H9 (cell line): ENCODE results near the gene SLC9A6. TPM values are rescaled to one million over a fixed set of nuclear protein-coding genes. Genes with fewer than 3 reads are reported as not detected.

Experiments
- DNase-seq: peaks from one replicate; pipeline ENCODE4 v3.0.0-alpha.2; 2017
- H2AFZ ChIP-seq: one replicate; pipeline ENCODE4 v1.6.1; 2013; ENCODE audit warnings: mild to moderate bottlenecking, low read length, control low read depth, moderate library complexity
- H2AK5ac ChIP-seq: 2 replicates; pipeline ENCODE4 v1.6.1; 2013; ENCODE audit warnings: low read length, control low read depth, mixed read lengths; ENCODE audit not compliant: insufficient read length
- H2BK120ac ChIP-seq: one replicate; pipeline ENCODE4 v1.6.1; 2013; ENCODE audit warnings: low read depth, mild to moderate bottlenecking, low read length, control low read depth, inconsistent platforms; ENCODE audit not compliant: poor library complexity, severe bottlenecking
- H2BK12ac ChIP-seq: 2 replicates; pipeline ENCODE4 v1.6.1; 2013; ENCODE audit warnings: low read length, control low read depth, mixed read lengths, low read depth; ENCODE audit not compliant: insufficient read length
- H2BK15ac ChIP-seq: 2 replicates; pipeline ENCODE4 v1.6.1; 2013; ENCODE audit warnings: low read depth, low read length, control low read depth
- H2BK20ac ChIP-seq: one replicate; pipeline ENCODE4 v1.6.1; 2013; ENCODE audit warnings: low read depth, mild to moderate bottlenecking, low read length, control low read depth, inconsistent platforms; ENCODE audit not compliant: poor library complexity, severe bottlenecking
- H2BK5ac ChIP-seq: 2 replicates; pipeline ENCODE4 v1.6.1; 2013; ENCODE audit warnings: low read length, control low read depth, mixed read lengths; ENCODE audit not compliant: insufficient read length
- H3K14ac ChIP-seq: 2 replicates; pipeline ENCODE4 v1.6.1; 2013; ENCODE audit warnings: low read length, control low read depth; ENCODE audit not compliant: insufficient read depth
- H3K18ac ChIP-seq: 2 replicates; pipeline ENCODE4 v1.6.1; 2013; ENCODE audit warnings: low read depth, mild to moderate bottlenecking, mixed read lengths, low read length, control low read depth; ENCODE audit not compliant: insufficient read length
- H3K23ac ChIP-seq: 2 replicates; pipeline ENCODE4 v1.6.1; 2013; ENCODE audit warnings: low read length, control low read depth, mixed read lengths, low read depth; ENCODE audit not compliant: insufficient read length
- H3K23me2 ChIP-seq: 2 replicates; pipeline ENCODE4 v1.6.1; 2013; ENCODE audit warnings: low read depth, mild to moderate bottlenecking, mixed read lengths, low read length, control low read depth; ENCODE audit not compliant: insufficient read length, poor library complexity, severe bottlenecking
- H3K27ac ChIP-seq: 2 replicates; pipeline ENCODE4 v1.5.1; 2013; ENCODE audit warnings: low read length, control low read depth, mixed read lengths, low read depth; ENCODE audit not compliant: insufficient read length
- H3K27me3 ChIP-seq: 2 replicates; pipeline ENCODE4 v1.6.1; 2013; ENCODE audit warnings: low read length, control low read depth, inconsistent platforms; ENCODE audit not compliant: insufficient read depth
- H3K4ac ChIP-seq: 2 replicates; pipeline ENCODE4 v1.6.1; 2013; ENCODE audit warnings: low read depth, mild to moderate bottlenecking, control low read depth, inconsistent platforms, low read length, moderate library complexity
- H3K4me1 ChIP-seq: 2 replicates; pipeline ENCODE4 v1.6.1; 2013; ENCODE audit warnings: low read length, control low read depth, inconsistent platforms; ENCODE audit not compliant: insufficient read depth
- H3K4me2 ChIP-seq: 2 replicates; pipeline ENCODE4 v1.6.1; 2013; ENCODE audit warnings: low read length, control low read depth, mixed read lengths; ENCODE audit not compliant: insufficient read length, insufficient read depth
- H3K56ac ChIP-seq: 2 replicates; pipeline ENCODE4 v1.6.1; 2013; ENCODE audit warnings: low read depth, mild to moderate bottlenecking, mixed read lengths, low read length, control low read depth; ENCODE audit not compliant: insufficient read length
- H3K79me1 ChIP-seq: 2 replicates; pipeline ENCODE4 v1.6.1; 2013; ENCODE audit warnings: low read depth, mild to moderate bottlenecking, moderate library complexity, low read length, control low read depth, inconsistent platforms; ENCODE audit not compliant: insufficient read depth, poor library complexity, severe bottlenecking
- H3K79me2 ChIP-seq: 2 replicates; pipeline ENCODE4 v1.6.1; 2013; ENCODE audit warnings: low read length, control low read depth, inconsistent platforms; ENCODE audit not compliant: insufficient read depth
- H3K9ac ChIP-seq: 2 replicates; pipeline ENCODE4 v1.6.1; 2013; ENCODE audit warnings: low read length, control low read depth, mixed read lengths; ENCODE audit not compliant: insufficient read length; ENCODE audit errors: extremely low read depth
- H3K9me3 ChIP-seq: one replicate; pipeline ENCODE4 v1.6.1; 2013; ENCODE audit warnings: low read depth, low read length, inconsistent platforms; ENCODE audit not compliant: control insufficient read depth
- H3T11ph ChIP-seq: one replicate; pipeline ENCODE4 v1.6.1; 2013; ENCODE audit warnings: mild to moderate bottlenecking, low read length, control low read depth, inconsistent platforms
- H4K20me1 ChIP-seq: one replicate; pipeline ENCODE4 v1.6.1; 2013; ENCODE audit not compliant: control insufficient read depth, insufficient read length, insufficient read depth
- H4K5ac ChIP-seq: 2 replicates; pipeline ENCODE4 v1.6.1; 2013; ENCODE audit warnings: low read depth, mild to moderate bottlenecking, mixed read lengths, low read length, control low read depth; ENCODE audit not compliant: insufficient read length
- H4K8ac ChIP-seq: replicated peaks from 2 replicates; pipeline ENCODE4 v1.6.1; 2013; ENCODE audit warnings: low read length, control low read depth, mixed read lengths, low read depth; ENCODE audit not compliant: insufficient read length
- H4K91ac ChIP-seq: 2 replicates; pipeline ENCODE4 v1.6.1; 2013; ENCODE audit warnings: low read depth, mild to moderate bottlenecking, moderate library complexity, mixed read lengths, low read length, control low read depth; ENCODE audit not compliant: insufficient read length
- H3K27ac Mint-ChIP-seq, 3 experiments: 2 replicates in 2 of 3; 3 replicates in 1 of 3; pipeline ENCODE4 v1.8.0; 2020 to 2021; ENCODE audit warnings: mixed read lengths in 3 of 3, mild to moderate bottlenecking in 1 of 3, moderate library complexity in 1 of 3
- H3K27me3 Mint-ChIP-seq: 2 replicates; pipeline ENCODE4 v1.8.0; 2021; ENCODE audit warnings: low read depth, mild to moderate bottlenecking, moderate library complexity, mixed read lengths
- H3K36me3 Mint-ChIP-seq, 3 experiments: 2 replicates in 2 of 3; 3 replicates in 1 of 3; pipeline ENCODE4 v1.8.0; 2020 to 2021; ENCODE audit warnings: low read depth in 3 of 3, mixed read lengths in 3 of 3; ENCODE audit not compliant: insufficient read depth in 1 of 3
- H3K4me1 Mint-ChIP-seq, 2 experiments: 2 replicates each; pipeline ENCODE4 v1.8.0; 2020; ENCODE audit warnings: mixed read lengths in 2 of 2
- H3K4me3 Mint-ChIP-seq, 2 experiments: 2 replicates in 1 of 2; 3 replicates in 1 of 2; pipeline ENCODE4 v1.8.0; 2020 to 2021; ENCODE audit warnings: mild to moderate bottlenecking in 2 of 2, mixed read lengths in 2 of 2, moderate library complexity in 1 of 2
- H3K9me3 Mint-ChIP-seq, 2 experiments: 2 replicates in 1 of 2; 3 replicates in 1 of 2; pipeline ENCODE4 v1.8.0; 2020; ENCODE audit warnings: mild to moderate bottlenecking in 2 of 2, mixed read lengths in 2 of 2, moderate library complexity in 1 of 2
- CTCF ChIP-seq: fragments of 200-600 bp; sonication (generic); conservative IDR thresholded peaks from 3 replicates; pipeline ENCODE4 v1.8.0; 2021; ENCODE audit warnings: antibody characterized with exemption, mild to moderate bottlenecking
- WGBS: extraction: QIAGEN DNeasy Blood & Tissue Kit; methylation state at CpG from one replicate; pipeline ENCODE4 v1.1.7; 2013; ENCODE audit warnings: missing lambda C conversion rate, low lambda C conversion rate, mixed read lengths; ENCODE audit not compliant: insufficient read length; ENCODE audit errors: extremely low coverage; 5-methylcytosine and 5-hydroxymethylcytosine counted together
- total RNA-seq: library from RNA; stranded (reverse); gene quantifications from 2 replicates; pipeline ENCODE4 v1.2.1, GENCODE V29; 2021

The SLC9A6 gene
- total RNA-seq, 1 experiment from 2014 or later = 12.3 TPM

- H3K4me2 ChIP-seq = no peak overlapping the region
- no peak overlapping the region for H2AK5ac ChIP-seq
- no peak overlapping the region for H4K8ac ChIP-seq
- Mint-ChIP-seq H3K4me3 (no peak overlapping the region), H3K4me1 (peaks cover 0 to 4% of the 10 kb centered on the region in 2 experiments; a peak in 1 of 4 replicates), H3K27me3 (peaks cover 6% of the 10 kb centered on the region), H3K9me3 (peaks cover 55 to 70% of the 10 kb centered on the region in 2 experiments), H3K36me3 (no peaks in the 10 kb centered on the region), H3K27ac (no peak overlapping the region)
- H3K56ac ChIP-seq = no peak overlapping the region
- no peak overlapping the region for H3K14ac ChIP-seq
- H3K27ac ChIP-seq = no peak overlapping the region
- no peak overlapping the region for H3K18ac ChIP-seq
- no peak overlapping the region for H2BK15ac ChIP-seq
- H2BK12ac ChIP-seq = no peak overlapping the region
- H3K23me2 ChIP-seq = no peaks in the 10 kb centered on the region
- H2BK20ac ChIP-seq = no peak overlapping the region
- H3K9ac ChIP-seq = no peak overlapping the region
- H4K5ac ChIP-seq = no peak overlapping the region
- H3K4ac ChIP-seq = no peak overlapping the region
- DNase-seq = no peak
- no peaks in the 10 kb centered on the region for H3K27me3 ChIP-seq
- H3T11ph ChIP-seq = no peak overlapping the region
- no peak overlapping the region for H2AFZ ChIP-seq
- H3K9me3 ChIP-seq = peaks cover 56% of the 10 kb centered on the region
- no peaks in the 10 kb centered on the region for H4K20me1 ChIP-seq
- H3K79me1 ChIP-seq = no peaks in the 10 kb centered on the region
- H2BK5ac ChIP-seq = no peak overlapping the region
- no peak overlapping the region for H2BK120ac ChIP-seq
- no peak for TF ChIP-seq CTCF
- no peak overlapping the region for H3K23ac ChIP-seq
- H3K79me2 ChIP-seq = no peaks in the 10 kb centered on the region
- H4K91ac ChIP-seq = no peak overlapping the region
- no CpG with 5 or more reads among the region's 2 CpGs for WGBS
- no peaks in the 10 kb centered on the region for H3K4me1 ChIP-seq
Observed at GRCh38 chrX:136059350-136059749, 74.1 kb downstream of the SLC9A6 start.
